Measurements from ENCODE around the gene ECI1.

The ECI1 gene

GRCh38 chr16:2233046-2233775, 18.2 kb downstream of the ECI1 start:
- no peak overlapping the region for H3K4me3 Mint-ChIP-seq
- no peaks in the 10 kb centered on the region for H3K9me3 Mint-ChIP-seq
- H3K36me3 Mint-ChIP-seq (ENCODE audit: insufficient read depth): peaks cover 7% of the 10 kb centered on the region
- ATAC-seq (replicated peaks; ENCODE audit: extremely low read depth, poor library complexity, severe bottlenecking) (no peak), DNase-seq (ENCODE audit: low spot score in 2 of 2) (no peak)
- no peak overlapping the region for H3K27ac Mint-ChIP-seq (ENCODE audit: low read depth)
- H3K4me1 Mint-ChIP-seq: no peaks in the 10 kb centered on the region
- H3K27me3 Mint-ChIP-seq: no peaks in the 10 kb centered on the region

GRCh38 chr16:2232094-2232990, 19.0 kb downstream of the ECI1 start:
- H3K36me3 Mint-ChIP-seq (ENCODE audit: insufficient read depth): peaks cover 7% of the 10 kb centered on the region
- no peaks in the 10 kb centered on the region for H3K27me3 Mint-ChIP-seq
- H3K27ac Mint-ChIP-seq (ENCODE audit: low read depth): no peak overlapping the region
- no peaks in the 10 kb centered on the region for H3K9me3 Mint-ChIP-seq
- no peak for ATAC-seq (replicated peaks; ENCODE audit: extremely low read depth, poor library complexity, severe bottlenecking)
- DNase-seq (ENCODE audit: low spot score in 2 of 2): no peak
- no peak overlapping the region for H3K4me3 Mint-ChIP-seq
- no peaks in the 10 kb centered on the region for H3K4me1 Mint-ChIP-seq

- no peaks in the 10 kb centered on the region for H3K9me3 Mint-ChIP-seq
- peaks cover 4% of the 10 kb centered on the region for H3K4me1 Mint-ChIP-seq
- no peak for ATAC-seq (replicated peaks; ENCODE audit: extremely low read depth, poor library complexity, severe bottlenecking)
Measured at GRCh38 chr16:2231016-2231931, 20.1 kb downstream of the ECI1 start.

GRCh38 chr16:2230376-2230775, 21.0 kb downstream of the ECI1 start:
- ATAC-seq (replicated peaks; ENCODE audit: extremely low read depth, poor library complexity, severe bottlenecking): no peak
- Mint-ChIP-seq H3K27me3 (no peaks in the 10 kb centered on the region), H3K27ac (ENCODE audit: low read depth) (peak overlapping the region; percentile 29), H3K9me3 (no peaks in the 10 kb centered on the region), H3K4me1 (peaks cover 8% of the 10 kb centered on the region), H3K36me3 (ENCODE audit: insufficient read depth) (peaks cover 7% of the 10 kb centered on the region), H3K4me3 (no peak overlapping the region)
- no peak for DNase-seq (ENCODE audit: low spot score in 2 of 2)

More at GRCh38 chr16:2231016-2231931, 20.1 kb downstream of the ECI1 start:
- H3K27ac Mint-ChIP-seq (ENCODE audit: low read depth): peak overlapping the region; percentile 29
- no peaks in the 10 kb centered on the region for H3K27me3 Mint-ChIP-seq
- no peak overlapping the region for H3K4me3 Mint-ChIP-seq
- DNase-seq (ENCODE audit: low spot score in 2 of 2): no peak
- peaks cover 7% of the 10 kb centered on the region for H3K36me3 Mint-ChIP-seq (ENCODE audit: insufficient read depth)

- ATAC-seq (replicated peaks; ENCODE audit: extremely low read depth, poor library complexity, severe bottlenecking): no peak
- Mint-ChIP-seq H3K27ac (ENCODE audit: low read depth) (peak overlapping the region; percentile 29), H3K27me3 (no peaks in the 10 kb centered on the region), H3K36me3 (ENCODE audit: insufficient read depth) (peaks cover 7% of the 10 kb centered on the region), H3K4me3 (no peak overlapping the region), H3K9me3 (no peaks in the 10 kb centered on the region), H3K4me1 (peaks cover 8% of the 10 kb centered on the region)
- no peak for DNase-seq (ENCODE audit: low spot score in 2 of 2)
Measured at GRCh38 chr16:2229632-2230250, 21.6 kb downstream of the ECI1 start.

GRCh38 chr16:2229091-2229490, 22.3 kb downstream of the ECI1 start:
- no peaks in the 10 kb centered on the region for H3K27me3 Mint-ChIP-seq
- H3K27ac Mint-ChIP-seq (ENCODE audit: low read depth): no peak overlapping the region
- no peak overlapping the region for H3K4me3 Mint-ChIP-seq
- H3K36me3 Mint-ChIP-seq (ENCODE audit: insufficient read depth): peaks cover 8% of the 10 kb centered on the region
- H3K9me3 Mint-ChIP-seq: no peaks in the 10 kb centered on the region
- DNase-seq (ENCODE audit: low spot score in 2 of 2): no peak
- H3K4me1 Mint-ChIP-seq: peaks cover 8% of the 10 kb centered on the region
- ATAC-seq (replicated peaks; ENCODE audit: extremely low read depth, poor library complexity, severe bottlenecking): no peak

GRCh38 chr16:2228161-2228824, 23.1 kb downstream of the ECI1 start:
- Mint-ChIP-seq H3K9me3 (no peaks in the 10 kb centered on the region), H3K27ac (ENCODE audit: low read depth) (no peak overlapping the region), H3K36me3 (ENCODE audit: insufficient read depth) (peaks cover 9% of the 10 kb centered on the region), H3K27me3 (no peaks in the 10 kb centered on the region), H3K4me3 (no peak overlapping the region), H3K4me1 (peaks cover 8% of the 10 kb centered on the region)
- ATAC-seq (replicated peaks; ENCODE audit: extremely low read depth, poor library complexity, severe bottlenecking) (no peak), DNase-seq (ENCODE audit: low spot score in 2 of 2) (no peak)

GRCh38 chr16:2226918-2227317, 24.5 kb downstream of the ECI1 start:
- Mint-ChIP-seq H3K27me3 (no peaks in the 10 kb centered on the region), H3K9me3 (no peaks in the 10 kb centered on the region), H3K36me3 (ENCODE audit: insufficient read depth) (peaks cover 5% of the 10 kb centered on the region), H3K27ac (ENCODE audit: low read depth) (no peak overlapping the region), H3K4me1 (peaks cover 8% of the 10 kb centered on the region), H3K4me3 (no peak overlapping the region)
- ATAC-seq (replicated peaks; ENCODE audit: extremely low read depth, poor library complexity, severe bottlenecking): no peak
- no peak for DNase-seq (ENCODE audit: low spot score in 2 of 2)

GRCh38 chr16:2226245-2226793, 25.1 kb downstream of the ECI1 start:
- Mint-ChIP-seq H3K4me1 (peaks cover 8% of the 10 kb centered on the region), H3K27me3 (no peaks in the 10 kb centered on the region), H3K27ac (ENCODE audit: low read depth) (no peak overlapping the region), H3K4me3 (no peak overlapping the region), H3K36me3 (ENCODE audit: insufficient read depth) (peaks cover 5% of the 10 kb centered on the region), H3K9me3 (no peaks in the 10 kb centered on the region)
- DNase-seq (ENCODE audit: low spot score in 2 of 2) (no peak), ATAC-seq (replicated peaks; ENCODE audit: extremely low read depth, poor library complexity, severe bottlenecking) (no peak)

- Mint-ChIP-seq H3K4me1 (peaks cover 8% of the 10 kb centered on the region), H3K27me3 (no peaks in the 10 kb centered on the region), H3K36me3 (ENCODE audit: insufficient read depth) (peaks cover 3% of the 10 kb centered on the region), H3K4me3 (peak overlapping the region; percentile 79), H3K9me3 (no peaks in the 10 kb centered on the region), H3K27ac (ENCODE audit: low read depth) (peak overlapping the region; percentile 33)
- ATAC-seq (replicated peaks; ENCODE audit: extremely low read depth, poor library complexity, severe bottlenecking): peak; percentile 34
- DNase-seq (ENCODE audit: low spot score in 2 of 2): peak in 1 of 2 donors; percentile 23
Measured at GRCh38 chr16:2223942-2224486, 27.4 kb downstream of the ECI1 start.

- Mint-ChIP-seq H3K4me3 (peak within 1 kb of the TSS; percentile 79), H3K9me3 (no peaks in the 10 kb centered on the region), H3K4me1 (peaks cover 8% of the 10 kb centered on the region), H3K27ac (ENCODE audit: low read depth) (peak within 1 kb of the TSS; percentile 33), H3K36me3 (ENCODE audit: insufficient read depth) (peaks cover 3% of the 10 kb centered on the region), H3K27me3 (no peaks in the 10 kb centered on the region)
- ATAC-seq (replicated peaks; ENCODE audit: extremely low read depth, poor library complexity, severe bottlenecking) (peak; percentile 96), DNase-seq (ENCODE audit: low spot score in 2 of 2) (peak; percentile 97 to 98)
Measured at GRCh38 chr16:2223221-2223941, 28.0 kb downstream of the ECI1 start, which contains the start of gene E4F1. Gene E4F1 (plus strand): TSS chr16:2223591. CDS start chr16:2223614, 23 bp downstream.

Data from central memory CD8-positive, alpha-beta T cell (primary cell).